Panc1 (cell line): Measurements from ENCODE around the gene CTDP1. TPM values are rescaled to one million over a fixed set of nuclear protein-coding genes. Genes with fewer than 3 reads are reported as not detected.

Experiments
- ATAC-seq: fragments of 200-7000 bp; cut with Tn5 transposase; 2 replicates; pipeline ENCODE4 v1.9.1; 2020; ENCODE audit warnings: mild to moderate bottlenecking, moderate library complexity
- BruUV-seq: library from RNA; stranded (reverse); fragments of 400-500 nt; replicated peaks from 2 replicates; lab custom pipeline; 2021; lab: Mats Ljungman, UMichigan
- CTCF ChIA-PET: fragments of 300-600 bp; sonication (Branson Sonifier 250); formaldehyde crosslinking; loops from one replicate; lab custom pipeline; 2022; ENCODE audit warnings: antibody characterized with exemption; lab: Charles Lee
- POLR2A ChIA-PET: fragments of 300-600 bp; sonication (Branson Sonifier 250); formaldehyde crosslinking; loops from one replicate; lab custom pipeline; 2022; ENCODE audit warnings: antibody characterized with exemption; lab: Charles Lee
- DNase-seq: peaks from one replicate; pipeline ENCODE4 v3.0.0-alpha.2; 2010; ENCODE audit warnings: low read depth, low spot score
- H3K27ac ChIP-seq: 2 replicates; pipeline ENCODE4 v1.5.1; 2011; ENCODE audit warnings: mild to moderate bottlenecking, low read length, inconsistent platforms
- H3K27me3 ChIP-seq: fragments of 200-500 bp; sonication (Bioruptor generic); 2 replicates; pipeline ENCODE4 v1.6.0; 2014; ENCODE audit warnings: low read length, inconsistent platforms; ENCODE audit not compliant: control insufficient read depth, insufficient read depth
- H3K36me3 ChIP-seq: fragments of 200-500 bp; sonication (Bioruptor generic); 2 replicates; pipeline ENCODE4 v1.5.1; 2014; ENCODE audit warnings: inconsistent platforms, mild to moderate bottlenecking, low read length, moderate library complexity; ENCODE audit not compliant: control insufficient read depth, insufficient read depth
- H3K4me1 ChIP-seq: 2 replicates; pipeline ENCODE4 v1.5.1; 2011; ENCODE audit warnings: inconsistent platforms, mild to moderate bottlenecking, low read length, moderate library complexity; ENCODE audit not compliant: control insufficient read depth, insufficient read depth
- H3K4me3 ChIP-seq, 2 experiments: 2 replicates each; pipeline ENCODE4 v1.5.1; 2011 to 2012; ENCODE audit warnings: low read depth in 2 of 2, low read length in 2 of 2, mild to moderate bottlenecking in 2 of 2, inconsistent platforms in 1 of 2, moderate library complexity in 1 of 2
- H3K9me3 ChIP-seq: fragments of 200-500 bp; sonication (Bioruptor generic); 2 replicates; pipeline ENCODE4 v1.5.1; 2014; ENCODE audit warnings: low read depth, mild to moderate bottlenecking, inconsistent platforms, low read length, moderate library complexity; ENCODE audit not compliant: control insufficient read depth, insufficient read depth
- CTCF ChIP-seq: fragments of 450-650 bp; IDR thresholded peaks from 2 replicates; pipeline ENCODE4 v1.5.1; 2017; ENCODE audit warnings: mild to moderate bottlenecking
- POLR2AphosphoS5 ChIP-seq: IDR thresholded peaks from 2 replicates; pipeline ENCODE4 v1.6.1; 2012; ENCODE audit warnings: mild to moderate bottlenecking, low read depth, low read length, moderate library complexity
- REST ChIP-seq, 2 experiments: IDR thresholded peaks; 2 replicates each; pipeline ENCODE4 v1.6.1; 2011 to 2012; ENCODE audit warnings: low read depth in 2 of 2, control low read depth in 1 of 2, low read length in 1 of 2, mild to moderate bottlenecking in 1 of 2, moderate library complexity in 1 of 2; ENCODE audit not compliant: insufficient read depth in 1 of 2
- SIN3A ChIP-seq: IDR thresholded peaks from 2 replicates; pipeline ENCODE4 v1.6.1; 2012; ENCODE audit warnings: low read depth, mild to moderate bottlenecking, low read length, moderate library complexity, borderline replicate concordance; ENCODE audit not compliant: insufficient read depth
- TCF7L2 ChIP-seq: IDR thresholded peaks from 2 replicates; pipeline ENCODE4 v1.6.1; 2011; ENCODE audit warnings: mild to moderate bottlenecking, low read depth, low read length, inconsistent platforms
- in situ Hi-C: cut with HindIII; loops from 2 replicates; pipeline ENCODE4 v1.10.0; 2016; ENCODE audit warnings: low sequenced_read_pairs, low pct_unique_long_range_greater_than_20kb
- intact Hi-C: fragments of 100-400 bp; cut with micrococcal nuclease; formaldehyde crosslinking; loops from one replicate; pipeline ENCODE4 v1.10.0; 2022; ENCODE audit not compliant: unreplicated experiment
- total RNA-seq: library from RNA; stranded (reverse); gene quantifications from one replicate; pipeline ENCODE4 v1.2.1, GENCODE V29; 2021; ENCODE audit not compliant: unreplicated experiment

The CTDP1 gene
- total RNA-seq, 1 experiment from 2014 or later, result 52.8 TPM

- Histone ChIP-seq H3K27me3 (no peaks in the 10 kb centered on the region), H3K36me3 (peaks cover 10% of the 10 kb centered on the region), H3K4me3 (no peak overlapping the region), H3K27ac (no peak overlapping the region), H3K4me1 (no peaks in the 10 kb centered on the region), H3K9me3 (no peaks in the 10 kb centered on the region)
- ATAC-seq (no peak), DNase-seq (no peak)
- POLR2A ChIA-PET, result no interaction called here
- no TSS peak for BruUV-seq
- in situ Hi-C loops, result no loop called here
- intact Hi-C loops, result no loop called here
- CTCF ChIA-PET, result no interaction called here
- TF ChIP-seq REST (IDR thresholded peaks at IDR 0.05; ENCODE audit: insufficient read depth in 1 of 2, low read depth in 2 of 2, low read length in 1 of 2) (no peak), TCF7L2 (no peak), CTCF (no peak), SIN3A (no peak), POLR2AphosphoS5 (no peak)
Observed at GRCh38 chr18:79708412-79708811, 28.8 kb downstream of the CTDP1 start.

- Histone ChIP-seq H3K4me3 (no peak overlapping the region), H3K4me1 (no peaks in the 10 kb centered on the region), H3K36me3 (peaks cover 5% of the 10 kb centered on the region; the same call in 1 of the 2 replicates), H3K9me3 (no peaks in the 10 kb centered on the region), H3K27me3 (no peaks in the 10 kb centered on the region), H3K27ac (no peak overlapping the region)
- no TSS peak for BruUV-seq
- no peak for TF ChIP-seq SIN3A
- TF ChIP-seq REST (IDR thresholded peaks at IDR 0.05; ENCODE audit: insufficient read depth in 1 of 2, low read depth in 2 of 2, low read length in 1 of 2), result no peak
- TF ChIP-seq POLR2AphosphoS5, result no peak
- no peak for TF ChIP-seq CTCF
- in situ Hi-C loops (no loop called here), intact Hi-C loops (no loop called here)
- ChIA-PET CTCF (no interaction called here), POLR2A (interaction anchor here (0.6 kb wide), 1 partner anchor 440 kb away, joined by 3 read pairs; no protein-coding TSS in a partner anchor)
- DNase-seq, result no peak
- ATAC-seq, result no peak
Observed at GRCh38 chr18:79712206-79712857, 32.7 kb downstream of the CTDP1 start.
